HG02885 (cell line): ENCODE data around the gene UBTD2.
"Not testable (repeated sequence)": the region's sequence is repeated elsewhere in the genome, so short reads cannot be mapped to it uniquely, and the experiment has no call there.

ENCODE experiments used
- ATAC-seq: cut with Tn5 transposase; IDR thresholded peaks from one replicate; pipeline ENCODE4 v1.9.1; 2021; ENCODE audit warnings: mild to moderate bottlenecking; ENCODE audit not compliant: unreplicated experiment, poor library complexity

UBTD2 gene

GRCh38 chr5:172283020-172283861, at the start of gene UBTD2:
Gene UBTD2, minus strand, starts transcription at chr5:172283764. Its CDS starts 99 bp downstream, at chr5:172283665.
- peak; percentile 88 for ATAC-seq

GRCh38 chr5:172326901-172327300, 43.3 kb upstream of the UBTD2 start:
- ATAC-seq = not testable (repeated sequence)

GRCh38 chr5:172325452-172325851, 41.9 kb upstream of the UBTD2 start:
- ATAC-seq = no peak

- ATAC-seq = peak; percentile 84
These were observed 38.7 kb upstream of the UBTD2 start for GRCh38 chr5:172322028-172322965.

- no peak for ATAC-seq
These were observed 38.0 kb upstream of the UBTD2 start for GRCh38 chr5:172321593-172321992.

GRCh38 chr5:172319708-172320441, 36.3 kb upstream of the UBTD2 start:
- peak; percentile 46 for ATAC-seq

- peak; percentile 61 for ATAC-seq
These were observed 32.3 kb upstream of the UBTD2 start for GRCh38 chr5:172315587-172316493.

GRCh38 chr5:172313915-172314314, 30.4 kb upstream of the UBTD2 start:
- ATAC-seq = no peak

GRCh38 chr5:172312286-172312685, 28.7 kb upstream of the UBTD2 start:
- no peak for ATAC-seq

GRCh38 chr5:172311605-172312004, 28.0 kb upstream of the UBTD2 start:
- no peak for ATAC-seq

GRCh38 chr5:172311026-172311425, 27.5 kb upstream of the UBTD2 start:
- no peak for ATAC-seq

GRCh38 chr5:172305380-172305779, 21.8 kb upstream of the UBTD2 start:
- ATAC-seq = no peak

- no peak for ATAC-seq
These were observed 20.2 kb upstream of the UBTD2 start for GRCh38 chr5:172303572-172304335.

- no peak for ATAC-seq
These were observed 19.6 kb upstream of the UBTD2 start for GRCh38 chr5:172303162-172303561.

GRCh38 chr5:172302047-172302710, 18.6 kb upstream of the UBTD2 start:
- no peak for ATAC-seq

- no peak for ATAC-seq
These were observed 16.4 kb upstream of the UBTD2 start for GRCh38 chr5:172299916-172300439.

- no peak for ATAC-seq
These were observed 11.3 kb upstream of the UBTD2 start for GRCh38 chr5:172294831-172295230.
